ENCODE measurements around the gene GREM2. TPM values are rescaled to one million over a fixed set of nuclear protein-coding genes. Genes with fewer than 3 reads are reported as not detected.

GREM2 gene
- total and polyA plus RNA-seq, 10 of the 15 experiments (the other 5 are each of a cell fraction or from before 2014, with no cell fraction given) = not detected

DNA sequence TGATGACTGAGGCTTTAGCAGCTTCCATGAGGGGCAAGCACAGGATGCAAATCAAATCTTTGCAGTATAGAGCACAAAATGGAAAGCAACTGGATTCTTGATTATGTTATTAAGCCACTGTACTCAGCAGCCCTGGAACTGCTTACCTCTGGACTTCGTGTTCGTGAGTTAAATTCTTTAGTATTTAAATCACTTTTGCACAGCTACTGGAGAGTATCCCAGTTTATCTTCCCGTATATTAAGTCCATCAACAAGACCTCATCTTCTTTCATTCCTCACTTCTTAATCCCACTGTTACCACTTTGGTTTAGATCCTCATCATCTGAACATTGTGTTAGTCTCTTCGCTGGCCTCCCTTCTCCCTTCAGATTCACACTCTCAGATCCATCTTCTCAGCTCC lies 108.9 kb downstream of the GREM2 start (continued):
- TF ChIP-seq POLR2AphosphoS2 (IDR thresholded peaks at IDR 0.05; ENCODE audit: low read depth, low read length) = no peak

- POLR2A ChIA-PET = no interaction called here
- Histone ChIP-seq H3K4me3 (no peak overlapping the region), H3K9ac (ENCODE audit: control insufficient read depth, insufficient read depth, low read length) (no peak overlapping the region), H4K20me1 (ENCODE audit: control insufficient read depth, insufficient read depth) (no peaks in the 10 kb centered on the region), H2AFZ (ENCODE audit: control insufficient read depth, low read depth, low read length) (no peak overlapping the region), H3K36me3 (ENCODE audit: control insufficient read depth in 2 of 2, insufficient read depth in 2 of 2, low read length in 1 of 2) (no peaks in the 10 kb centered on the region), H3K9me3 (replicated peaks; ENCODE audit: control insufficient read depth, insufficient read depth, low read length) (no peaks in the 10 kb centered on the region), H3K79me2 (ENCODE audit: control insufficient read depth, insufficient read depth, low read length) (no peaks in the 10 kb centered on the region), H3K27me3 (replicated peaks in 1 of 2; ENCODE audit: control insufficient read depth in 2 of 2, insufficient read depth in 2 of 2, low read length in 1 of 2) (no peaks in the 10 kb centered on the region), H3K4me2 (ENCODE audit: control insufficient read depth, insufficient read depth) (no peak overlapping the region), H3K4me1 (ENCODE audit: control insufficient read depth, insufficient read depth, low read length) (no peaks in the 10 kb centered on the region), H3K27ac (ENCODE audit: control insufficient read depth, insufficient read depth) (no peak overlapping the region)
- 0% methylated on average over 2 of the region's 2 CpGs for WGBS (ENCODE audit: insufficient coverage, insufficient replicate concordance, low lambda C conversion rate, missing lambda C conversion rate)
- TF ChIP-seq IRF4 (IDR thresholded peaks at IDR 0.05; ENCODE audit: low read depth, low read length) (no peak), EED (IDR thresholded peaks at IDR 0.05; ENCODE audit: low read depth) (no peak), E4F1 (IDR thresholded peaks at IDR 0.05; ENCODE audit: borderline replicate concordance, partially characterized antibody) (no peak)
- TF ChIP-seq, protein P1, sequence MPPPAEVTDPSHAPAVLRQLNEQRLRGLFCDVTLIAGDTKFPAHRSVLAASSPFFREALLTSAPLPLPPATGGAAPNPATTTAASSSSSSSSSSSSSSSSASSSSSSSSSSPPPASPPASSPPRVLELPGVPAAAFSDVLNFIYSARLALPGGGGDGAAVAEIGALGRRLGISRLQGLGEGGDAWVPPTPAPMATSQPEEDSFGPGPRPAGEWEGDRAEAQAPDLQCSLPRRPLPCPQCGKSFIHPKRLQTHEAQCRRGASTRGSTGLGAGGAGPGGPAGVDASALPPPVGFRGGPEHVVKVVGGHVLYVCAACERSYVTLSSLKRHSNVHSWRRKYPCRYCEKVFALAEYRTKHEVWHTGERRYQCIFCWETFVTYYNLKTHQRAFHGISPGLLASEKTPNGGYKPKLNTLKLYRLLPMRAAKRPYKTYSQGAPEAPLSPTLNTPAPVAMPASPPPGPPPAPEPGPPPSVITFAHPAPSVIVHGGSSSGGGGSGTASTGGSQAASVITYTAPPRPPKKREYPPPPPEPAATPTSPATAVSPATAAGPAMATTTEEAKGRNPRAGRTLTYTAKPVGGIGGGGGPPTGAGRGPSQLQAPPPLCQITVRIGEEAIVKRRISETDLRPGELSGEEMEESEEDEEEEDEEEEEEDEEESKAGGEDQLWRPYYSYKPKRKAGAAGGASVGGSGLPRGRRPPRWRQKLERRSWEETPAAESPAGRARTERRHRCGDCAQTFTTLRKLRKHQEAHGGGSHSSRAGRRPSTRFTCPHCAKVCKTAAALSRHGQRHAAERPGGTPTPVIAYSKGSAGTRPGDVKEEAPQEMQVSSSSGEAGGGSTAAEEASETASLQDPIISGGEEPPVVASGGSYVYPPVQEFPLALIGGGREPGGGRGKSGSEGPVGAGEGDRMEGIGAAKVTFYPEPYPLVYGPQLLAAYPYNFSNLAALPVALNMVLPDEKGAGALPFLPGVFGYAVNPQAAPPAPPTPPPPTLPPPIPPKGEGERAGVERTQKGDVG (CRISPR knock-in tag; IDR thresholded peaks at IDR 0.05) = no peak
- DNase-seq (ENCODE audit: low read depth, low spot score) (no peak), FAIRE-seq (no peak), ATAC-seq (no peak)
- SMC1A ChIA-PET (ENCODE audit: uncharacterized antibody, unreplicated experiment) = no interaction called here
- RAD21 ChIA-PET (ENCODE audit: unreplicated experiment) = no interaction called here
- in situ Hi-C loops (cut with MboI) (no loop called here), intact Hi-C loops (cut with micrococcal nuclease; ENCODE audit: unreplicated experiment) (no loop called here)
- CTCF ChIA-PET = interaction anchor here (0.9 kb wide), 1 partner anchor 35 kb away, joined by 3 read pairs; no protein-coding TSS in a partner anchor
- no TSS peak for BruUV-seq (replicated peaks)
Measured at GRCh38 chr1:240501115-240501514, 110.8 kb downstream of the GREM2 start.

All from GM12878 (cell line).